Stimulated activated CD4-positive, alpha-beta T cell treated with anti-CD3 and anti-CD28 coated beads, Interleukin-2, amount 100 ng/mL, for 24 hours (primary cell): ENCODE results near the gene EVI5L.

Experiments
- DNase-seq, 2 donors: peaks; one replicate each; pipeline ENCODE4 v3.0.0-alpha.2; 2020

Gene EVI5L

GRCh38 chr19:7818806-7819205 is 11.2 kb upstream of the EVI5L start:
- no peak for DNase-seq

DNA sequence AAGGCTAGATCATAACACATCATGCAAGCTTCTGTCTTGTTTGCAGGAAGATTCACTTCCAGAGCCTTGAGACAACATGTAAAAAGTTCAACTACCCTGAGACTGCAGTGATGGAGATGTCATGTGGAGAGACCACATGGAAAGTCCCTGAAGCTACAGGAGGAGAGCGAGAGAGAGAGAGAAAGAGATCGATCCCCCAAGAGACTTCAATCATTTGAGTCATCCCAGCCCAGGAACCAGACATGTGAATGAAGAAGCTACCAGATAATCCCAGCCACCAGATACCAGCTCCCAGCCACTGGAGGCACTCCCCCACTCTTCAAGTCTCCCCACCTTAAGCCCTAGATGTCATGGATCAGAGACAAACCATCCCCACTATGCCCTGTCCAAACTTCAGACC is 10.7 kb upstream of the EVI5L start:
- no peak for DNase-seq

DNA sequence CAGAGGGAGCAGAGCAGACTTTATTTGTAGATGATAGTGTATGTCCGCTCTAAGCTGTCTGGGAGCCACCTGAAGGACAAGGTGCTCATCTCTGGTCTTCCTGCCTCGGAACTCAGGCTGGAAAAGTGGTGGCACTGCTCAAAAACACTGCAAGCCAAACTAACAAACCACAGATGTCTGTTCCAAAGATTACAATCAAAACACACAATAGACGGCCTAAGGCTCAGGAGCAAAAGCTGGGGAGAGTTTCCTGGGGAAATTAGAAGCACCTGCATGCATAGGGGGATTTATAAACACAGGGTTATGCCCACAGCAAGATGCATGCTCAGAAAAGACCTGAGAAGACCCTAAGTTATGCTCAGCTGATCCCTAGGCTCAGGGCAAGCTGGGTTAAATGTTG is 9.4 kb upstream of the EVI5L start:
- DNase-seq: no peak

- DNase-seq: no peak
Observed at GRCh38 chr19:7822910-7823515, 7.0 kb upstream of the EVI5L start.

DNA sequence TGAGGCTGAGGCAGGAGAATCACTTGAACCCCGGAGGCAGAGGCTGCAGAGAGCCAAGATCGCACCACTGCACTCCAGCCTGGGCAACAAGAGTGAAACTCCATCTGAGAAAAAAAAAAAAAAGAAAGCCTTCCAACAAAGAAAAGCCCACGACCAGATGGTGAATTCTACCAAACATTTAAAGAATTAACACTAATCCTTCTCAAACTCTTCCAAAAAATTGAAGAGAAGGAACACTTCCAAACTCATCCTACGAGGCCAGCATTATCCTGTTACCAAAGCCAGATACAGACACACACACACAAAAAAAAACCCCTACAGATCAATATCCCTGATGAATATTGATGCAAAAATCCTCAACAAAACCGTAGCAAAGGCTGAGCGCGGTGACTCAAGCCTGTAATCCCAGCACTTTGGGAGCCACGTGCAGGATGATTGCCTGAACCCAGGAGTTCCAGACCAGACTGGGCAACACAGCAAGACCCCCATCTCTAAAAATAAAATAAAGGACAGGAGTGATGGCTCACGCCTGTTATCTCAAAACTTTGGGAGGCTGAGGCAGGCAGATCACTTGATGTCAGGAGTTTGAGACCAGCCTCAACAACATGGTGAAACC is 6.2 kb upstream of the EVI5L start:
- no peak for DNase-seq

- DNase-seq: no peak
Observed at GRCh38 chr19:7829166-7829520, 875 bp upstream of the EVI5L start.

- DNase-seq: no peak
Observed at GRCh38 chr19:7830272-7830771, 304 bp downstream of the EVI5L start.

- no peak for DNase-seq
Observed at GRCh38 chr19:7830823-7831222, 805 bp downstream of the EVI5L start.

GRCh38 chr19:7831452-7831851 is 1.4 kb downstream of the EVI5L start:
- DNase-seq: no peak

GRCh38 chr19:7832009-7832408 is 2.0 kb downstream of the EVI5L start:
- DNase-seq: no peak

DNA sequence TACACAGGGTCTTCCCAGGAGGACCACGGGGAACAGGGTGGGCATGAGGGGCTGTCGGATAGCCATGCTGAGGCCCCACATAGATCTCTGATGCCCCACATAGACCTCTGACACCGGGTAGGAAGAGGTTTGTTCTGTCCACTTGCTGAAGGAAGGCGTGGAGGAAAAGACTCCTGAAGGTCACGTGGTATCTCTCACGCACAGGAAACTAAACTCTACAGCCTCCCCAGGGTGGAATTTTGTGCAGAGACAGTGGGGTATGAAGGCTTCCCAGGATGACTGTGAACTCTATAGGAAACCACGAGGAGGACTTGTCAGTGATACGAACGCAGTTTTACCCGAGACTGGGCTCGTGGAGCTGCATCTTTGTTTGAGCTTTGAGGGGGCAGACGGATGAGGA is 2.8 kb downstream of the EVI5L start:
- DNase-seq: no peak

GRCh38 chr19:7833225-7834099 is 3.4 kb downstream of the EVI5L start:
- DNase-seq: no peak

DNA sequence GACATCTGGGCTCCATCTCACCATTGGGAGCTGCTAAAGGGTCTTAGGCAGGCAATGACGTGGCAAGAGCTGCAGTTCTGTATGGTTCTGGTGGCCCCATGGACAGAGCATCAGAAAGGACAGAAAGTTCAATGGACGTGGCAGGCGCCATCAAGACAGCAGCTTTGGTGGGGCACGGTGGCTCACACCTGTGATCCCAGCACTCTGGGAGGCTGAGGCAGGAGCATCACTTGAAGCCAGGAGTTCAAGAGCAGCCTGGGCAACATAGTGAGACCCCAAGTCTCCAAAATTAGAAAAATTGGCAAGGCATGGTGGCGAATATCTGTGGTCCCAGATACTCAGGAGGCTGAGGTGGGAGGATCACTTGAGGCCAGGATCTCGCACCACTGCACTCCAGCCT is 9.5 kb downstream of the EVI5L start:
- DNase-seq: no peak

- DNase-seq: no peak
Observed at GRCh38 chr19:7840629-7841028, 10.6 kb downstream of the EVI5L start.

DNA sequence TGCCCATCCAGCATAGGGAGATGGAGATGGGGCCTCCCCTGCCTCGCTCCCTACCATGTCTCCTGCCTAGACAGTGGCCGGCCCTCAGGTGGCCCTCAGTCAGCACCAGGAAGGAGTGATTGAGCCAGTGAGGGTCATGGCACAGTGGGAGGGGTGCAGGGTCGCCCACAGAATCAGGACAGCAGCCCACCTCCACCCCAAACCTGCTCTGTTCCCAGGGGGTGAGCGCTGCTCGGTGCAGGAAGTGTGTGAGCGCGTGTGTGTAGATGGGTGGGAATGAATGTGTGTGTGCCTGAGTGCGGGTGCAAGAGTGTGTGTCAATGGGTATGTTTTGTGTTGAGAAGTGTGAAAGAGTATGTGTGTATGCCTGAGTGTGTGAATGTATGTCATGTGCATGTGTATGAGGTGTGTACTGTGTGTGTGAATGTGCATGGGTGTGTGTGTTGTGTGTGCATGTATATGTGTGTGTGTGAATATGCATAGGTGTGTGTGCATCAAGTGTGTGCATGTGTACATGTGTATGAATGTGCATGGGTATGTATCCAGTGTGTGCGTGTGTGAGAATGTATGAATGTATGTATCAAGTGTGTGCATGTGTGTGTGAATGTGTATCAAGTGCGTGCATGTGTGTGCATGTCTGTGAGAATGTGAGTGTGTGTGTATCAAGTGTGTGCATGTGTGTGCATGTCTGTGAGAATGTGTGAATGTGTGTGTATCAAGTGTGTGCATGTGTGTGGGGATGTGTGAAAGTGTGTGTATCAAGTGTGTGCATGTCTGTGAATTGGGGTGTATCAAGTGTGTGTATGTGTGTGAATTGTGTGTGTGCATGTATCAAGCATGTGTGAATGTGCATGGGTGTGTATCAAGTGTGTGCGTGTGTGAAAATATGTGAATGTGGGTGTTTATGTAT is 12.0 kb downstream of the EVI5L start:
- no peak for DNase-seq

- DNase-seq: no peak
Observed at GRCh38 chr19:7842661-7843294, 12.8 kb downstream of the EVI5L start.

DNA sequence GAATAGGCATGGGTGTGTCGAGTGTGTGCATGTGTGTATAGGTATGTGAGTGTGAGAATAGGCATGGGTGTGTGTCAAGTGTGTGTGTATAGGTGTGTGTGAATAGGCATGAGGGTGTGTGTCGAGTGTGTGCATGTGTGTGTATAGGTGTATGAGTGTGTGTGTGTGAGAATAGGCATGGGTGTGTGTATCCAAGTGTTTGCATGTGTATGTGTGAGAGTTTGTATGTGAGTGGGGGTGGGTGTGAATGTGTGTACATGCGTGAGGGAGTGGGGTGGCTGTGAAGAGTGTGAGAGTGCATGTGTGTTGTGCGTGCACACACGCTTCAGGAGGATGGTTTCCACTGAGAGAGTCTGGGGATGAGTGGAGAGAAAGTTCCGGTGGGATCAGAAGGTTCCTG is 13.5 kb downstream of the EVI5L start:
- no peak for DNase-seq

DNA sequence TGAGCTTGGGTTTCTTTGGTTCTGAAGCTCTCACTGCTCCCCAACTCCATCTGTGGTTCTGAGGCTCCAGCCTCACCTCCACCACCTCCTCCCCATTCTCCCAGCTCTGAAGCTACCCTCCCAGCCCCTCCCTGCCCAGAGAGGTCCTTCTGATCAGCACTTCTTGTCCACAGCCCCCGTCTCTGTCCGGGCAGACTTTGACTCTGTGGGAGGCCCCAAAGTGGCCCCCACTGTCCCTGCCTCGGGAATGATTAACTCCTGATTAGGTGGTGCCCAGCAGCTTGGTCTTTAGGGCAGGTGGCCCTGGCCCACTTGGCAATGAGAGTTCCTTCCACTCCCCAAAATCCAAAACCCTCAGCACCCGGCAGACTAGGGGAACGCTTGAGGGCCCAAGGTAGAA is 14.4 kb downstream of the EVI5L start:
- DNase-seq: no peak

DNA sequence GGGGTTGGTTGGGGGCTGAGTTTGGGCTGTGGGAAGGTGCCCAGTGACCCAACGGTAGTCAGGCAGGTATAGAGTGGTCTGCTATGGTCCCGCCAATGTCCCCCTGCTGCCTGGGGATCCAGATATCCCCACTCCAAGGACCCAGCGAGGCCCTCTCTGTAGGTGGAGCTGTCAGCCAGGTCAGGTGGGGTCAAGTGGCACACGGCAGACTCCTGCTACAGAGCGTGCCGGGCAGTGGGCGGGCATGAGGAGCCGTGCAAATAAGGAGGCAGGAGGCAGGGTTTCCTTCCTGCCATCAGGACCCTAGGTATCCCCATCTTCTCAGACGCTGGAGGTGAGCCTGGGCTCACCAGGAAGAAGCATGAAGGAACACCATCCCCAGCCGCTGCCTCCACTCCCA is 14.9 kb downstream of the EVI5L start:
- DNase-seq: no peak

DNA sequence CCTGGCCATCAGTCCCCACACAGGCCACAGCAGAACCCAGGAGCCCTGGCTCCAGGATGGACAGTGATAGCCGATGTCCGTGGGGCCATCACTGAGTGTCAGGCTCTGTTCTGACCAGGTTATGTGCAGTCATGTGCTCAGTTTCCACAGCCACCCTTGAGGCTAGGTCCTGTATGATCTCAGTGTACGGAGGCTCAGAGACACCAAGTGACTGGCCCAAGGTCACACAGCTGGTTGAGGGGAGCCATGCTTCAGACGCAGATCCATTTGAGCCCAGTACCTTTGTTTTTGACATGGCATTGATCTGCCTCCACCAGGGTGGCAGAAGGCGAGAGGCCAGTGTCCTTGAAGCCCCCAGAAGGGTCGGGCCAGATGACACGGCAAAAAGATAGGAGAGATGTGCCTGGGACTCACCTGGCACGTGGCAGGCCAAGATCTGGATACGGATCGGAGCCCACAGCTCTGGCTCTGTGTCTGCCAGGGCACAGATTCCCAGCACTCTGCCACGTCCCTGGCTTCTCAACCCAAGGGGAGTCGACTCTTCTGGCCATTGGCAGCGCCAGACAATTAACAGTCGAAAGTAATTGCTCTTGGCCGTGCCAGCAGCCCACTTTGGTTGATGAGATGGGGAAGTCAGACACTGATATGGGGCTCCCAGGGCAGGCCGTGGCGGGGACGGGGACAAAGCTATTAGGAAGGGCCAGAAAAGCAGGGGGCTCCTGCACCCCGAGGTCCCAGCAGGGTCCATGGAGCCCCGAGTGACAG is 15.6 kb downstream of the EVI5L start:
- DNase-seq: no peak

- no peak for DNase-seq
Observed at GRCh38 chr19:7846155-7846646, 16.2 kb downstream of the EVI5L start.

DNA sequence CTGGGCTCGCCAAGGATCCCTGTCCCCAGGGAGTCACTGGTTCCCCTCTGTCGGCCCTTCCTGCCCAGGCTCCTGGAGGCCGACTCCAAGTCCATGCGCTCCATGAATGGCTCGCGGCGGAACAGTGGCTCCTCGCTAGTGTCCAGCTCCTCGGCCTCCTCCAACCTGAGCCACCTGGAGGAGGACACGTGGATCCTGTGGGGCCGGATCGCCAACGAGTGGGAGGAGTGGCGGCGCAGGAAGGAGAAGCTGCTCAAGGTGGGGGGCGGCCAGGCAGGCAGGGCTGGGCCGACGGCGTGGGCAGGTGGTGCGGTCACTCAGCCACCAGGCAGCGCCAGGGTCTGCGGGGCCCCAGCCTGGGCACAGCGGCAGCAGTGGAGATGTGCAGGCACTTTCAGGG is 17.6 kb downstream of the EVI5L start:
- no peak for DNase-seq
